Fibroblast of lung (primary cell): ENCODE measurements around the gene TOLLIP.

ENCODE experiments used
- CTCF ChIP-seq, 2 donors: IDR thresholded peaks in 1 of 2; conservative IDR thresholded peaks in 1 of 2; 1 replicate in 1 of 2; 2 replicates in 1 of 2; pipeline ENCODE4 v1.5.1; 2011 to 2012; ENCODE audit warnings: low read length in 2 of 2, control low read depth in 1 of 2, inconsistent platforms in 1 of 2, low read depth in 1 of 2, mild to moderate bottlenecking in 1 of 2
- EZH2 ChIP-seq: IDR thresholded peaks from 2 replicates; pipeline ENCODE4 v1.5.1; 2012; ENCODE audit warnings: low read length, control low read depth, mild to moderate bottlenecking; ENCODE audit errors: missing control alignments

- TF ChIP-seq CTCF (conservative IDR thresholded peaks at IDR 0.05 in 1 of 2, IDR thresholded peaks at IDR 0.05 in 1 of 2; ENCODE audit: low read depth in 1 of 2, low read length in 2 of 2) (no peak), EZH2 (no peak)
Measured at GRCh38 chr11:1234054-1234720, 75.2 kb downstream of the TOLLIP start.
